GM19467 (cell line): ENCODE measurements around the gene TMOD1.
"Not testable (repeated sequence)": the region's sequence is repeated elsewhere in the genome, so short reads cannot be mapped to it uniquely, and the experiment has no call there.

ENCODE experiments used
- ATAC-seq: cut with Tn5 transposase; IDR thresholded peaks from one replicate; pipeline ENCODE4 v1.9.1; 2021; ENCODE audit warnings: mild to moderate bottlenecking, moderate library complexity; ENCODE audit not compliant: unreplicated experiment

The TMOD1 gene

GRCh38 chr9:97586909-97587308 lies 85.4 kb downstream of the TMOD1 start:
- ATAC-seq: not testable (repeated sequence)

DNA sequence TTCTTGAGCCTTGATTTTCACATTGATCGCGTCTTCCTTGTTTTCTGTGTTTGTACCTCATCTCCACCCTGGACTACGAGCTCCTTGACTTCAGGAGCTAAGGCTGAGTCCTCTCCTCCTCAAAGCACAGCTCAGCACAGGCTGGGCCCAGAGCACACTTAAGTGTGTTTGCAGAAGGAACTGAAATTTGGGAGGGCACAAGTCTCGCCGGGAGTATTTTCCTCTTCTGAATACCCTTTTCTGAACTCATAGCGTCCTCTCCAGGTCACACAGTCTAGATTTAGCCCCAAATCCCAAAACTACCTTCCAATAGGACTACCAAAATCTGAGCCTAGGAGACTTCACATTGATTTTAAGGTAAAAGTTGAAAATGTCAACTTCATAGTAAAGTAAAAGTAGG lies 90.1 kb downstream of the TMOD1 start:
- ATAC-seq: no peak

DNA sequence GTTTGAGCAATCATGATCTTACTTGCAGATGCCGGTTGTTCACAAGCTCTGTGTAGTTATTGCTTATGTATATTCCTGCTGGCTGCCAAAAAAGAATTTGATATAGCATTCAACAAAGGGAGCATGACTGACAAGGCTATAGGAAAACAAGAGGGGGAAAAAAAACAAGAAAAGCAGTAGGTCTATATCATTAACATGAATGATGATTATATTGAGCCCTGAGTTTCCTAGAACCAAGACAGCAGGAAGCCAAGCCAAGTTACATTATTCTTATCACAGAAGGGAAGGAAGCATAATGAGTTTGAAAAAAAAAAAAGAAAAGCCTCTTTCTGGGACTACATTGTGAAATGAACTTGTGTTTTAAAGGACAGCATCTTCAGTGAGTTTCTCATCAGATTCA lies 90.7 kb downstream of the TMOD1 start:
- ATAC-seq: no peak

DNA sequence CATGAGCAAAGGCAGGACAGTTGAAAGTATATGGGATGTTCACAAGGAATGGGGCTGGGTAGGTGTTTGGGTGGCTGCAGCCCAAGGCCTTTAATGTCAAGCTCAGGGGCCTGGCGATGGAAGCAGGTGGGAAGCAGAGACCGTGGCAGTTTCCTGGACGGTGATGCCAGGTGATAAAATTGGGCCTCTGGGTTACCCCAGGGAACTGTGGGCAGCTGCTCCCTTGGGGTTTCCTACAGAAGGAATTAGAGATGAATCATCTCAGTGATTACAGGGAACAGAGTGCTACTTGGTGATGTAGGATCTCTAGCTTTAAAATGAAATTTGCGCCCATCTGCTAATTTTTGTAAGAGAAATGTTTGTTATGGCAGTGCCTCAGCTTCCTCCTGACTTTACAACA lies 92.5 kb downstream of the TMOD1 start:
- no peak for ATAC-seq

- no peak for ATAC-seq
Observed at GRCh38 chr9:97594381-97594921, 93.0 kb downstream of the TMOD1 start.

GRCh38 chr9:97596906-97597305 lies 95.4 kb downstream of the TMOD1 start:
- ATAC-seq: no peak

DNA sequence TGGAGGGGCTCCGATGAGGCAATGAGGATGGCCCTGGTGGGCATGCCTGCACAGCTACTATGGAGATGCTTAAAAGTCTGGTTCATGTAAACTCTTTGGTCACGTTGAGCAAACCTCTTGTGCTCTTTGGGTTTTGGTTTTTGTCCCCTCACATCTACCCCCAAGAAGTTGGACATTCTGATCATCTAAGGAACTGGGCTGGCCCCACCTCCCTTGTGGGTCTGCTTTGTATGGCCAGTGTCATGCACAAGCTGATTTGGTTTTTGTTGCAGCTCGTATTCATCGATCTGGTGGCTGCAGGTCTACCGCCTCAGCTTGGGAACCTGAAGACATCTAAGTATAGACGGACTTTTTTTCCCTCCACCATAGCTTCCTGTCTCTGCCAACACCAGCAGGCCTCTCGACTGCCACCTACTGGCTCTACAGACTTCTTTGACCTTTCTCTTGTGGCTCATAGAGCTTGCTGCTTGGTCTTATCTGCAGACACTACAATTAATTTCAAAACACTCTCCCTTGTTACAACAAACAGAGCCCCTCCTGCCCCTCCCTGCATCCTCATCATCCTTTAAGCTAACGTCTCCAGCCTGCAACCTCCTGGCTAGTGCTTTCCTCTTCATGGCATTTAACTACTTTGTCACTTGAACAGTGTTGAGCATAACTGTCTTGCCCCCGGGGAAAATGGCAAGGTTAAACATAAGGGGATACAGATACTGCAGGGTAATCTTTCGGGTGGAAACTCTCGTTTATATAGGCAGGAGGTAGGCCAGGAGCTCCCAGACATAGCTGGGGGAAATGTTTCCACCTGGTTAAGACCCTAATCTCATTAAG lies 97.2 kb downstream of the TMOD1 start:
- ATAC-seq: peak; percentile 76

- no peak for ATAC-seq
Observed at GRCh38 chr9:97599314-97599846, 97.9 kb downstream of the TMOD1 start.

GRCh38 chr9:97600531-97601227 lies 99.2 kb downstream of the TMOD1 start:
- no peak for ATAC-seq

GRCh38 chr9:97601228-97601898 lies 99.9 kb downstream of the TMOD1 start:
- no peak for ATAC-seq

GRCh38 chr9:97602430-97602829 lies 101.0 kb downstream of the TMOD1 start:
- ATAC-seq: no peak

- no peak for ATAC-seq
Observed at GRCh38 chr9:97604901-97605645, 103.6 kb downstream of the TMOD1 start.

DNA sequence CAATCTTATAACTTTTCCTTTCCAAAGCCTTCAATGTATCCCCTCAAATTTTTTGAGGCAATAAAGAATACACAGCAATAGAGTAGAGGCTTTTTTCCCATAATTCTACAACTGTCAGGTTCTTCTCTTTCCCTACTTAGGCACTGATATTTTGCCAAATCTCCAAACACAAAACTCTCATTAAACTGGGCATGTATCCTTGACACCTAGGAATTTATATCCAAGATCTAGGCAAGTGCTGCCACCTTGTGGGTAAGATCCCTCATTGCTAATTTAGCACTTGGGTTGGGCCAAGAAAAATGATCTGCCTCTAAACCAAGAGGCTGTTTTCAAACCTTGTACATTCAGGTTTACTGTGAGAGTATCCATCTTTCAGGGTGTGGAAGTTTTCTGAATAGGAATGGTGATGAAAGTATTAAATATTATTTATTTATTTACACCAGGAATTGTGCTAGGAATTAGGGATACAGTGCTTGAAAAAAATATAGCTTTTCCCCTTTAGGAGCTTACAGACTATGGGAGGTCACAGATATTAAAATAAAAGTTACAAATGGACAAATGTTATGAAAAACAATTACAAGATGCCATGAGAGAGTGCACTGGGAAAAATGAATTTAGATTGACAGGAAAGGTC lies 114.1 kb downstream of the TMOD1 start:
- ATAC-seq: no peak

DNA sequence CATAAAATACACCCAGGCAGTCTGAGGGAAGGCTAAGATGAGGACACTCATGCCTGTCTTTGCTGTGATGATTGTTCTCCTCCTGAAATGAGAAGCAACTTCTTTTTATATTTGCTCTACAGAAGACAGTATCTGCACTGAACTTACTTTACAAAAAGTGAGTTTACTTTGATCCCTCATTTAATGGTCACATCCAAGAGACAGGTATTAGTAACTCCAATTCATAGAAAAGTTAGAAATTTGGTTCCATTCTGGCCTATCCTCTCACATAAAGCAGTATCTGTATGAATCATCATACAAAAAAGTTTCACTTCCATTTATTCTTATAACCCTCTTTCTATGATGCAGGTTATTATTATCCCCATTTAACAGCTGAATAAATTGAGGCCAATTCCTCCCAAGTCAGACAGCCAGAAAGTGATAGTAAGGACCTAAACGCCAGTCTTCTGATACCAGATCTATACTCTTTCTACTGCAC lies 116.5 kb downstream of the TMOD1 start:
- no peak for ATAC-seq

GRCh38 chr9:97620063-97620462 lies 118.6 kb downstream of the TMOD1 start:
- ATAC-seq: not testable (repeated sequence)

DNA sequence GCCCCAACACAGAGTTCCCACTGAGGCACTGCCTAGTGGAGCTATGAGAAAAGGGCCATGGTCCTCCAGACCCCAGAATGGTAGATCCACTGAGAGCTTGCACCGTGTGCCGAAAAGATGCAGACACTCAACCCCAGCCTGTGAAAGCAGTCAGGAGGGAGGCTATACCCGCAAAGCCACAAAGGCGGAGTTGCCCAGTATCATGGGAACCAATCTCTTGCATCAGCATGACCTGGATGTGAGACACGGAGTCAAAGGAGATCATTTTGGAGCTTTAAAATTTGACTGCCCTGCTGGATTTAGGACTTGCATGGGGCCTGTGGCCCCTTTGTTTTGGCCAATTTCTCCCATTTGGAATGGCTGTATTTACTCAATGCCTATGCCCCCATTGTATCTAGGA lies 121.0 kb downstream of the TMOD1 start:
- not testable (repeated sequence) for ATAC-seq

DNA sequence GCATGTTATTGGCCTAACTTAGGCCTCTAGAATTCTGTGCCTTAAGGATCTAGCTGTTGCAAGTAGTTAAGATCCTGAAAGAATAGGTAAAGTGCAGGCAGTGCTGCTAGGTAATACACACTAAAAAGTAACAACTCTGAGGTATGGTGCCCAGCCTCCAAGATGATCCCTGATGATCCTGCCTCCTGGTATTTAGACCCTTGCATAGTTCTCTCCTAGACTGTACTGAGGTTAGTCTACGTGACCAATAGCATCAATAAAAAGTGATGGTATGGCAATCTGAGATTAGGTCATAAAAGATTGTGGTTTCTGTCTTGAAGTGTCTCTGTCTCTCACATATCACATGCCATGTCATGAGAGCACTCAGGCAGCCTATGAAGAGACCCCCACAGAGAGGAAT lies 122.5 kb downstream of the TMOD1 start:
- no peak for ATAC-seq

- ATAC-seq: no peak
Observed at GRCh38 chr9:97625620-97626019, 124.2 kb downstream of the TMOD1 start.

DNA sequence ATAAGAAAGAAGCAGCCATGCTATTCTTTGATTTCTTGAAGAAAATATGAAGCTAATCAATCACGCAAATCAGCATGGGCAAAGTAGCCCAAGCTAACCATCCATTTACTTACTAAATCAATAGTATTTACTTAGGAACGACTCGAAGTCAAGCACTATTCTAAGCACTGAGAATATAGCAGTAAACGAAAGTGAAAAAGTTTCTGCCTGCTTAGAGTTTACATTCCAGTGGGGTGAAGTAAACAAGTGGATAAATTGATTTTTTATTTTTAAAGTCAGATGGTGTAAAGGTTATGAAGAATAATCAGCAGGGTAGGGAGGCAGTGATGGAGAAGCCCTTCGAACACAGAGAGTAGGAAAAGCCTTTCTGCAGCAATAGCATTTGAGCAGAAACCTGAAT lies 126.2 kb downstream of the TMOD1 start:
- ATAC-seq: no peak

- no peak for ATAC-seq
Observed at GRCh38 chr9:97628668-97629067, 127.2 kb downstream of the TMOD1 start.
